HG02759 (cell line): Measurements from ENCODE around the gene EP400.
"Not testable (repeated sequence)": the region's sequence is repeated elsewhere in the genome, so short reads cannot be mapped to it uniquely, and the experiment has no call there.

ENCODE experiments used
- ATAC-seq: cut with Tn5 transposase; IDR thresholded peaks from one replicate; pipeline ENCODE4 v1.9.1; 2021; ENCODE audit warnings: mild to moderate bottlenecking, moderate library complexity; ENCODE audit not compliant: unreplicated experiment

The EP400 gene

GRCh38 chr12:132080515-132080914 lies 130.8 kb downstream of the EP400 start:
- ATAC-seq = not testable (repeated sequence)

GRCh38 chr12:132081423-132081822 lies 131.7 kb downstream of the EP400 start:
- no peak for ATAC-seq

- ATAC-seq = no peak
Observed at GRCh38 chr12:132083614-132083940, 133.8 kb downstream of the EP400 start.

GRCh38 chr12:132083941-132084620 lies 134.3 kb downstream of the EP400 start:
- ATAC-seq = peak; percentile 88

GRCh38 chr12:132084621-132085290 lies 135.0 kb downstream of the EP400 start:
- ATAC-seq = no peak

- no peak for ATAC-seq
Observed at GRCh38 chr12:132085291-132085635, 135.5 kb downstream of the EP400 start.

- ATAC-seq = no peak
Observed at GRCh38 chr12:132089407-132089910, 139.7 kb downstream of the EP400 start.

- ATAC-seq = no peak
Observed at GRCh38 chr12:132094269-132094891, 144.6 kb downstream of the EP400 start.

- ATAC-seq = no peak
Observed at GRCh38 chr12:132095520-132096409, 146.0 kb downstream of the EP400 start.

- no peak for ATAC-seq
Observed at GRCh38 chr12:132099739-132100138, 150.0 kb downstream of the EP400 start.

- ATAC-seq = no peak
Observed at GRCh38 chr12:132100306-132101065, 150.7 kb downstream of the EP400 start.

- no peak for ATAC-seq
Observed at GRCh38 chr12:132102297-132102696, 152.6 kb downstream of the EP400 start.

GRCh38 chr12:132103072-132103471 lies 153.3 kb downstream of the EP400 start:
- ATAC-seq = not testable (repeated sequence)

GRCh38 chr12:132103542-132104308 lies 154.0 kb downstream of the EP400 start:
- ATAC-seq = no peak

GRCh38 chr12:132105467-132105866 lies 155.7 kb downstream of the EP400 start:
- ATAC-seq = no peak

- ATAC-seq = no peak
Observed at GRCh38 chr12:132106921-132107320, 157.2 kb downstream of the EP400 start.

- ATAC-seq = no peak
Observed at GRCh38 chr12:132108211-132108832, 158.6 kb downstream of the EP400 start.

GRCh38 chr12:132109741-132110140 lies 160.0 kb downstream of the EP400 start:
- ATAC-seq = no peak

GRCh38 chr12:132110677-132111076 lies 160.9 kb downstream of the EP400 start:
- ATAC-seq = no peak
